Stimulated activated CD8-positive, alpha-beta memory T cell treated with anti-CD3 and anti-CD28 coated beads, Interleukin-4, amount 100 ng/mL, for 24 hours (primary cell): ENCODE measurements around the gene FAM209B.
"Not testable (repeated sequence)": the region's sequence is repeated elsewhere in the genome, so short reads cannot be mapped to it uniquely, and the experiment has no call there.

ENCODE experiments used
- DNase-seq: peaks from one replicate; pipeline ENCODE4 v3.0.0-alpha.2; 2020; ENCODE audit warnings: low read depth

FAM209B gene

GRCh38 chr20:56532946-56533345 is at the start of gene FAM209B:
FAM209B (plus strand) TSS chr20:56533246; CDS start chr20:56533342, 96 bp downstream.
- DNase-seq = not testable (repeated sequence)

- DNase-seq = no peak
These were observed 49.1 kb upstream of the FAM209B start for GRCh38 chr20:56483970-56484369.

GRCh38 chr20:56487216-56487615 is 45.8 kb upstream of the FAM209B start:
- DNase-seq = no peak

GRCh38 chr20:56488566-56488965 is 44.5 kb upstream of the FAM209B start:
- no peak for DNase-seq

- no peak for DNase-seq
These were observed 31.9 kb upstream of the FAM209B start for GRCh38 chr20:56501116-56501515.

- no peak for DNase-seq
These were observed 29.1 kb upstream of the FAM209B start for GRCh38 chr20:56503916-56504315.

- no peak for DNase-seq
These were observed 28.6 kb upstream of the FAM209B start for GRCh38 chr20:56504373-56505005.

GRCh38 chr20:56506103-56506502 is 26.9 kb upstream of the FAM209B start:
- no peak for DNase-seq

GRCh38 chr20:56511926-56512325 is 21.1 kb upstream of the FAM209B start:
- DNase-seq = no peak

- DNase-seq = no peak
These were observed 19.6 kb upstream of the FAM209B start for GRCh38 chr20:56513161-56514150.

- DNase-seq = no peak
These were observed 16.4 kb upstream of the FAM209B start for GRCh38 chr20:56516631-56517030.

- DNase-seq = no peak
These were observed 15.8 kb upstream of the FAM209B start for GRCh38 chr20:56517211-56517610.

- DNase-seq = no peak
These were observed 15.4 kb upstream of the FAM209B start for GRCh38 chr20:56517641-56518040.

- DNase-seq = no peak
These were observed 14.9 kb upstream of the FAM209B start for GRCh38 chr20:56518126-56518525.

- DNase-seq = no peak
These were observed 14.2 kb upstream of the FAM209B start for GRCh38 chr20:56518721-56519398.

- no peak for DNase-seq
These were observed 13.5 kb upstream of the FAM209B start for GRCh38 chr20:56519551-56519950.

GRCh38 chr20:56520180-56520579 is 12.9 kb upstream of the FAM209B start:
- no peak for DNase-seq

GRCh38 chr20:56520746-56521354 is 12.2 kb upstream of the FAM209B start:
- not testable (repeated sequence) for DNase-seq

- no peak for DNase-seq
These were observed 10.7 kb upstream of the FAM209B start for GRCh38 chr20:56522311-56522710.

- not testable (repeated sequence) for DNase-seq
These were observed 8.6 kb upstream of the FAM209B start, which contains the start of gene FAM209A for GRCh38 chr20:56524444-56524843. FAM209A (plus strand) TSS chr20:56524744; CDS start chr20:56524809, 65 bp downstream.

GRCh38 chr20:56527521-56527920 is 5.5 kb upstream of the FAM209B start:
- DNase-seq = no peak

GRCh38 chr20:56537997-56538396 is 5.0 kb downstream of the FAM209B start:
- no peak for DNase-seq
